GM21786 (cell line): ENCODE measurements around the gene BLTP3A.

Experiments
- ATAC-seq: cut with Tn5 transposase; IDR thresholded peaks from one replicate; pipeline ENCODE4 v1.9.1; 2021; ENCODE audit not compliant: unreplicated experiment

BLTP3A gene

GRCh38 chr6:34832942-34833341, 41.1 kb downstream of the BLTP3A start:
- ATAC-seq, result no peak

DNA sequence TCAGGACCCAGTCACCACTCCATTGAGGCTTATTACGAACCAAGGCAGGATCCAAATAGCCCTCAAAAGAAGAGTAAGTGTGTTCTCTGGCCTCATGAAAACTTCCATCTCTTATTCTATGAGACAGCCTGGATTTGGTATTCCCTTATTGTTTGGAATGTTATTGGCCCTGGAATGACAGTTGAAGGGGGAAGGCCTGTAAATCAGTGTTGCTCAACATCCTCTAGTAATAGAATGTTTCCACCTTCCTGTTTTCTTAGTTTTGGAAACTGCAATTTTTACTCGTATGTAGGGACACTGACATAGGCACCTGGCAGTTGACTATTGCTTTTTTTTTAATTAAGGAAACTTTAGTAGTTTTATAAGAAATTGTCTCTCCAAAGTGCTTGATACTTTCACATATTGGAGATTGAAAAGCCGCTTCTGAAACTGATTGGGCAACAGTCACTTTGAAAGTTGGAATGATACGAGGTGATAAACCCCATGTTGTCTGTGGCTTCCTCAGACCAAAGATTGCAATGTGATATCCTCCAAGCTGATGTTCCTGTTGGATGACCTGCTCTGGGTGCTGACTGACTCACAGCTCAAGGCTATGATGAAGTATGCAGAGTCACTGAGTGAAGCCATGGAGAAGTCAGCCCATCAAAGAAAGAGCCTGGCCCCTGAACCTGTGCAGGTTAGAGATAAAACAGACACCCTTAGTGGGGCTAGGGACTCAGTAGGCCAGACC, 43.1 kb downstream of the BLTP3A start:
- no peak for ATAC-seq

- ATAC-seq, result no peak
Measured at GRCh38 chr6:34836008-34836407, 44.1 kb downstream of the BLTP3A start.

GRCh38 chr6:34836451-34836850, 44.6 kb downstream of the BLTP3A start:
- no peak for ATAC-seq

- ATAC-seq, result no peak
Measured at GRCh38 chr6:34837528-34837927, 45.6 kb downstream of the BLTP3A start.

- ATAC-seq, result no peak
Measured at GRCh38 chr6:34839666-34840352, 47.9 kb downstream of the BLTP3A start.
